Erythroblast (primary cell): ENCODE data around the gene SYCN.

Source experiments
- GATA1 ChIP-seq: IDR thresholded peaks from 2 replicates; pipeline ENCODE4 v1.6.1; 2011; ENCODE audit warnings: low read depth, mild to moderate bottlenecking, control low read depth, low read length, moderate library complexity
- POLR2A ChIP-seq: IDR thresholded peaks from 2 replicates; pipeline ENCODE4 v1.6.1; 2011; ENCODE audit warnings: mild to moderate bottlenecking, low read length

DNA sequence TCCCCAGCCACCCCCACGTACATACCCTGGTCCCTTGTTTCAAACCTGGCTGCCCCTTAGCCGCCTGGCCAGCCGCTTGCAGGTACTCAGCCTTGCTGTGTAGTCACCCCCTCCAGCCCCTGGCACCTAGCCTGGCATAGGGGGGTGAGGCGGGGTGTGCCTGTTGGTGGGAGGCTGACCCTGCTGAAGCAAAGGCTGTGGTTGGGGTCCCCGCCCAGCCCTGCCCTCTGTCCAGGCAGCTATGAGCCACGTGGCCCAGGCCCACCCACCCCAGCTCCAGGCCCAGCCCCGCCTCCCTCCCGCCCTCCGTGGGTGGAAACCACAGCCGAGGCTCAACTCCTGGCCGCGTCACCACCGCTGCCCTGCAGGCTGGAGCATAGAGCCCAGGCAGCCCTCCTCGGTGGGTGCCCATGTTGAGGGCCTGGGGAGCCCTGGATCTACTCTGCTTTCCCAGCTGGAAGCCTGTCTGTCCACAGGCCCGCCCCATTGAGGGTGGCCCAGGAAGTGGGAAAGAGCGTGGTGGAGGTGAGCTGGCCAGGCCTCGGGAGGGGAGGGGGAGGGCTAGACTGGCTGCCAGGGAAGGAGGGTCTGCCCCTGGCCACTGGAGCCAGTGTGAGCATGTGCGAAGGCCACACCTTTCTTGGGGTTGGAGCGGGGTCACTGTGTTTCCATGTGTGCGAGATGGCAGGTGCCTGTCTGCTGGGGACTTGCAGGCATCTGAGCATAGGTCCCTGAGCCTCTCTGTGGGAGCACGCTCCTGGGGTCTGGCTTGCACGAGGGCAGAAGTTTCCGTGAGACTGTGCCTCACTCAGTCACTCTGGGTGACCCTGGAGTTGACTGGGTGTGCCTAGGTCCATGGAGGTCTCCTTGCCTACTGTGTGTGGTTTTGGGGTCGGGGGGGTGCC, 47.5 kb downstream of the SYCN start:
- TF ChIP-seq POLR2A (no peak), GATA1 (no peak)
